ENCODE data around the gene PDXK. TPM values are rescaled to one million over a fixed set of nuclear protein-coding genes. Genes with fewer than 3 reads are reported as not detected.

PDXK gene
- polyA plus RNA-seq, 6 donors from 2014 or later = 28.5 to 46.1 (median 39.2) TPM

DNA sequence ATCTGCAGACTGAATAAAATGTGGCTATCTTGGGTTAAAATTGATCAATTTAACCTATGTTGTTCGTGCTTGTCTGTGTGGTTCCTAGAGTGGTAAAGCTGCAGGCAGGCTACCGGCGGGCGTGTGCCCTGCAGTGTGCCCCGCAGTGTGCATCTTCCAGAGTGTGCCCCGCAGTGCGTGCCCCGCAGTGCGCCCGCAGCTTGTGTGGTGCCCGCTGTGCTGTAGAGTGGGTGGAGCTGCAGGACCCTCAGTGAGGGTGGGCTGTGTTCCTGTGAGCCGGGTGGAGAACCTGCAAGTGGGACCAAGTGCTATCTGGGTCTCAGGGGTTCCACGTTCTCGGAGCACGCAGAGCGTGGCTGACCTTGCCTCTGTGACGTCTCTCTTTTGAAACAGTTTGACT is 81.2 kb downstream of the PDXK start:
- ATAC-seq (ENCODE audit: low read depth in 2 of 2) = no peak
- Mint-ChIP-seq H3K36me3 (peaks cover 0 to 29% of the 10 kb centered on the region in 2 donors), H3K4me3 (peak overlapping the region in 2 of 8 donors; percentile 9 to 30), H3K4me1 (peaks cover 6 to 18% (median 7%) of the 10 kb centered on the region in 3 donors), H3K27ac (no peak overlapping the region), H3K9me3 (no peaks in the 10 kb centered on the region), H3K27me3 (no peaks in the 10 kb centered on the region)
- no peak for DNase-seq

DNA sequence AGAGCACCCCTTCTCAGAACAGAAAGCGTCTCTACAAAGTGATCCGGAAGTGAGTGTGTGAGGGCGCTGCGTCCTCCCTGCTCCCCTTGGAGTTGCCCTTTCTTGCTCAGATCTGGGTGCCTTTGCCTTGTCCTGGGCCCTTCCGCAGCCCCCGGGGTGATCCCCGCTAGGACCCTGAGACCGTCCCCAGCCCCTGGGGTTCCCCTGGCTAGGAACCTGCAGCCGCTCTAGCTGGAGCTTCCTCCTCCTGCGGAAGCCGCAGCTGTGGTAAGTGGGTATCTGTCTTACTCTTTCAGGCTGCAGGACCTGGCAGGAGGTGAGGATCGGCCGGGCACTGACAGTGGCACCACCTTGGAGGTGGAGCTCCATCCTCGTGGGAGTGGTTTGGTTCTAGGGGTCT is 81.6 kb downstream of the PDXK start:
- Mint-ChIP-seq H3K27ac (no peak overlapping the region), H3K36me3 (peaks cover 0 to 29% of the 10 kb centered on the region in 2 donors), H3K9me3 (no peaks in the 10 kb centered on the region), H3K27me3 (no peaks in the 10 kb centered on the region), H3K4me3 (peak overlapping the region in 1 of 8 donors; percentile 9), H3K4me1 (peaks cover 7 to 20% (median 11%) of the 10 kb centered on the region in 3 donors)
- ATAC-seq (ENCODE audit: low read depth in 2 of 2) (no peak), DNase-seq (no peak)

DNA sequence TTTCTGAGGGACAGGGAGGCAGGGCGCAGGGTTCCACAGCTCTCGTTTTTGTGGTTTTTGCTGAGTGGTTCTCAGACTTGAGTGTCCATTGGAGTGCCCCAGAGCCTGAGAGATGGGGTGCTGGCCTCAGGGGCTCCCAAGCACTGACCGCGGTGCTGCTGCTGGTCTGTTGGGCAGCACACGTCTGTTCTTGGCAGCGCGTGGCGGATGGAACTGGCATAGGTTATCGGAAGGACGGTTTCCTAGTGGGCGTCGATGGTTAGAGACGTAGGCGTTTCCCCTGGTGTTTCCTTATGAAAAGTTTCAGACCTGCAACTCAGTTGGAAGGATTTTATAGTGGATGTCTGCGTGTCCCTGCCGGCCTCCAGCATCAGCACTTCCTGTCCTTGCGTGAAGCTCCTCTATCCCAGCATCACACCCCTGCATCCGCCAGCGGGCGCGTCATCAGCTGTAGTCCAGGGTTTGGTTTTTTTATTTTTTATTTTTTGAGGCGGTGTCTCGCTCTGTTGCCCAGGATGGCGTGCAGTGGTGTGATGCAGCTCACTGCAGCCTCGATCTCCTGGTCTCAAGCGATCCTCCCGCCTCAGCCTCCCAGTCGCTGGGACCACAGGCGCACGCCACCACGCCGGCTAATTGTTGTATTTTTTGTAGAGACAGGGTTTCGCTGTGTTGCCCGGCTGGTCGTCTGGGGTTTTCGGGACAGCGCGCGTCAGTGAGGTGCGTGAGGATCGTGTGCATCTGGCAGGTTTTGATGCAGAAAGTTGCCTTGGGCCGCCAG is 82.3 kb downstream of the PDXK start:
- no peak for ATAC-seq (ENCODE audit: low read depth in 2 of 2)
- Mint-ChIP-seq H3K27ac (peak overlapping the region in 1 of 6 donors; percentile 47), H3K4me3 (no peak overlapping the region), H3K9me3 (no peaks in the 10 kb centered on the region), H3K4me1 (peaks cover 13 to 26% (median 17%) of the 10 kb centered on the region in 3 donors), H3K27me3 (no peaks in the 10 kb centered on the region), H3K36me3 (peaks cover 0 to 29% of the 10 kb centered on the region in 2 donors)
- DNase-seq = no peak

DNA sequence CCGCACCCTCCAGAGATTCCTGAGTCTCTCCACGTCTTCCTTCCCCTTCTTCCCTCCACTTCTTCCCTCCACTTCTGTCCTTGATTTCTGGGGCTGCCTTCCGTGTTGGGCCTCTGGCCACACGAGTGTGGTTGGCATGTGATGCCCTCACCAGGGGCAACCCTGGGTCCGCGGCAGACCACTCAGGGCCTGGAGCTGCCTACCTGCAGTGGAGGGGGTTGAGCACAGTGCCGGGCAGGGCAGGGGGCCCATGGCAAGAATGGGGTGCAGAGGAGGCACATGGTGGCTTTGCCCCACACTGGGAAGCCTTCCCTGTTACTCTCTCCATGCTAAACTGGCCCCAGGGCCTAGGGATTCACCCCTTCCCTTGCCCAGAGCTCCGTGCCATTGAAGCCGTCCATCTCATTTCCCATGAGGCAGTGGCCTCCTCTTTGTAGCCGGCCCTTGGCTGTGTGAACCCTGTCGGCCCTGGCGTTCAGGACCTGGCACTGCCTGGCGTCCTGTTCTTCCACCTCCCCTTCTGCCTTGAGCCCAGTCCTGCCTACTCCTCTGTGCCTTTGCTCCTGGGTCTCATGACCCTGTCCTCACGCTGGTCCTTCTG is 83.9 kb downstream of the PDXK start:
- no peak for ATAC-seq (ENCODE audit: low read depth in 2 of 2)
- Mint-ChIP-seq H3K27ac (peak overlapping the region in 3 of 6 donors; percentile 70 to 87 (median 74)), H3K36me3 (peaks cover 0 to 28% of the 10 kb centered on the region in 2 donors), H3K4me3 (no peak overlapping the region), H3K9me3 (no peaks in the 10 kb centered on the region), H3K4me1 (peaks cover 22 to 37% (median 29%) of the 10 kb centered on the region in 3 donors), H3K27me3 (no peaks in the 10 kb centered on the region)
- DNase-seq = no peak

DNA sequence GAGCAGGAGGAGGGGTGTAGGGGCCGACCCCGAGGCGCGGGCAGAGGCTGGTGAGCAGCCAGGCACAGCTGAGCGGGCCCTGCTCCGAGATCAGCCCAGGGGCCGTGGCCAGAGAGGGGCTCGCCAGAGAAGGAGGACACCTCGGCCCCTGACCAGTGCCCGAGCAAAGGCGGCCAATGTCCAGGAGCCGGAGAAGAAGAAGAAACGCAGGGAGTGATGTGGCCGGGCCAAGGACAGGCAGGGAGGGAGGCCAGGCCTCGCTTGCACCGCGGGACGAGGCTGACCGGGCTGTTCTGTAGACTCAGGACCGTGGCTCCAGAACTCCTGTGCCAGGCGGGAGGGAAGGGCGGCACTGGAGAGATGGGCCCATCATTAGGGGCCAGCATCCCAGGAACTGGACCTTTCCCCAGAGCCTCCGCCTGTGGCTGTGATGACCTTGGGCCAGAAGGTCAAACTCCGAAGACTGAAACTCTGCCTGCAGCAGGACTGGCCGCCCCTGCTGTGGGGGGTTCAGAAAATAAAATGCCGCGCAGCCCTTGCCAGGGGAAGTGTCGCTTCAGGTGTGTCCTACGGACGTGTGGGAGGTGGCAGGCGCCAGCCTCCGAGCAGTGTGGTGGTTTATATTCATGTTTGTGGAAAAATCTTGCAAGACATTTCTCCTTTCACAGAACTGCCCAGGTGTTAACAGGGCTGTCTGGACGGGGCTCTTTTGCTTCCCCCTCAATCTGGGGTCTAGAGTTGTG is 84.8 kb downstream of the PDXK start:
- Mint-ChIP-seq H3K4me3 (peak overlapping the region in 2 of 8 donors; percentile 26 to 59), H3K27ac (peak overlapping the region in 5 of 6 donors; percentile 24 to 91 (median 67))

DNA sequence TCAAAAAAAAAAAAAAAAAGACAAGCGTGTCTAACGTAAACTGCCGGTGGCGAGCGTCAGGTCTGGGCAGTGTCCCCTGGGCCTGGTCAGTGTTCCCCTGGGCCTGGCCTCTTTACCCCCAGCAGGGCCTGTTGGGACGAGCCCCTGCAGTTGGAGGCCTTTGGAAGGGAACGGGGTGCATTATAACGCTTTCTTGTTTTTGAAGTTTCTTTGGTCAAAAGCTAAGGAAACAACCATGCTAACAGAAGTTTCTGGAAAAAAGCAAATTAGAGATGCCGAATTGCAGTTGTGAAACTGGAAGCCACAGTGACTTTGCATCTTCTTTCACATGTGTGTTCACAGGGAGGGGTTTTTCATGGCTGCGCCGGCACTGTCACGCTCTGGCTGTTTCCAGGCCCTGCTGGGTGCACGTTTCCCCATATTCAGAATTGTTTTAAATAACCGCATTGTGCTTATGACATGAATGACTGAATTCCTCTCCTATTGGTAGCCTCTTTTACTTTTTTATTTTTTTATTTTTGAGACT is 86.4 kb downstream of the PDXK start:
- H3K4me3 Mint-ChIP-seq = peak overlapping the region; percentile 33 to 92 (median 78)
- DNase-seq = peak; percentile 93
- H3K36me3 Mint-ChIP-seq = peaks cover 0 to 14% of the 10 kb centered on the region in 2 donors
- H3K27ac Mint-ChIP-seq = peak overlapping the region; percentile 76 to 99 (median 95)
- H3K4me1 Mint-ChIP-seq = peaks cover 22 to 42% (median 29%) of the 10 kb centered on the region in 3 donors
- no peaks in the 10 kb centered on the region for H3K9me3 Mint-ChIP-seq
- H3K27me3 Mint-ChIP-seq = no peaks in the 10 kb centered on the region
- ATAC-seq (ENCODE audit: low read depth in 2 of 2) = peak; percentile 99 to 100

More for the DNA sequence above, 84.8 kb downstream of the PDXK start:
- ATAC-seq (ENCODE audit: low read depth in 2 of 2) (no peak), DNase-seq (no peak)
- Mint-ChIP-seq H3K36me3 (peaks cover 0 to 19% of the 10 kb centered on the region in 2 donors), H3K9me3 (no peaks in the 10 kb centered on the region), H3K27me3 (no peaks in the 10 kb centered on the region), H3K4me1 (peaks cover 22 to 37% (median 29%) of the 10 kb centered on the region in 3 donors)

DNA sequence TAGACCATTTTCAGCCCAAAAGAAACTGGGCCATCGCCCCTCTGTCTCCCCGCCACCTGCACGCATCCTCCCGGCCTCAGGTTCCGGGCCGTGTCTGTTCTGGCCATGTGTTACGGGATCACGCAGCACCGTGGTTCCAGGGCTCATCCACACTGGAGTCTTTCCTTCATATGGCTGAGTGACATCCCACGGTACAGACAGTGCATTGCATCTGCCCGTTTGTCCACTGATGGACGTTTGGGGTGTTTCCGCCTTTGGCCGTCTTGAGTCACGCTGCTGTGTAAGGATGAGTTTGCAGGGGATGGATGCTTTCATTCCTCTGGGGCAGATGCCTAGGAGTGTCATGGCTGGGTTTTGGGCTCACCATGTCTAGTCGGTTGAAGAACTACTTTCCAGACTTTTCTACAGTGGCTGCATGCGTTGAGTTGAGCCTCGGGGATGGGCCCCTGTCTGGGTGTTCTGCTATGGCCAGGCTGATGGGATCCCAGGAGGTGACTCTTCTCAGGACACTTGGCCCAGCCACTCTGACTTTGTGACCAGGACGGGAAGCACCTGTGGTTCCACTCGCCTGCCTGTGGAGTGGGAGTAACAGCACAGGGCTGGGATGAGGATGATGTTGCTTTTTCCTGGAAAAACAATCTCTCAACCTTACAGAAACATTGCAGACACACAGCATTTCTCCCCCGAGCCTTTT is 87.2 kb downstream of the PDXK start:
- Mint-ChIP-seq H3K36me3 (peaks cover 0 to 14% of the 10 kb centered on the region in 2 donors), H3K4me3 (peak overlapping the region; percentile 23 to 92 (median 78)), H3K9me3 (no peaks in the 10 kb centered on the region), H3K27ac (peak overlapping the region; percentile 47 to 99 (median 95)), H3K4me1 (peaks cover 28 to 50% (median 35%) of the 10 kb centered on the region in 3 donors), H3K27me3 (peaks cover 0 to 6% (median 0%) of the 10 kb centered on the region in 3 donors)
- DNase-seq = no peak
- no peak for ATAC-seq (ENCODE audit: low read depth in 2 of 2)

DNA sequence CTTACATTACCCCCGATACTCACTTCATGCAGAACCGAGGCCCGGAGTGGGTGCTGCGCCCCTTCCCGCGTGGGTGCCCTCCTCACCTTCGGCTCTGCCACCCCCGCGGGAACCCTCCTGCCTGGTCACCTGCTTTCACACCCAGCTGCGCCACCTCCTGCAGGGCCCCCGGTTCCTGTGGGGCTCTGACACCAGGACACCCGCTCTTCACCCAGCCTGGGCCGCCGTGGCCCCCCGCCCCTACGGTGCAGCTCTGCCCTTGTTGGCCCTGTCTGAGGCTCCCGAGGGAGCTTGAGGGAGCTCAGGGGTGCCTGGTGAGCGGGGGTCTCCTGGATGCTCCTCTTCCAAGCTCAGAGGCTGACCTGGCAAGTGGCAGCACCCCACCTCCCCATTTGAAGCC is 89.4 kb downstream of the PDXK start:
- peaks cover 28 to 58% (median 35%) of the 10 kb centered on the region in 3 donors for H3K4me1 Mint-ChIP-seq
- no peak for DNase-seq
- H3K27me3 Mint-ChIP-seq = peaks cover 0 to 17% (median 6%) of the 10 kb centered on the region in 3 donors
- H3K36me3 Mint-ChIP-seq = peaks cover 0 to 1% of the 10 kb centered on the region in 2 donors
- no peaks in the 10 kb centered on the region for H3K9me3 Mint-ChIP-seq
- peak overlapping the region in 1 of 6 donors; percentile 11 for H3K27ac Mint-ChIP-seq
- no peak for ATAC-seq (ENCODE audit: low read depth in 2 of 2)
- H3K4me3 Mint-ChIP-seq = no peak overlapping the region

DNA sequence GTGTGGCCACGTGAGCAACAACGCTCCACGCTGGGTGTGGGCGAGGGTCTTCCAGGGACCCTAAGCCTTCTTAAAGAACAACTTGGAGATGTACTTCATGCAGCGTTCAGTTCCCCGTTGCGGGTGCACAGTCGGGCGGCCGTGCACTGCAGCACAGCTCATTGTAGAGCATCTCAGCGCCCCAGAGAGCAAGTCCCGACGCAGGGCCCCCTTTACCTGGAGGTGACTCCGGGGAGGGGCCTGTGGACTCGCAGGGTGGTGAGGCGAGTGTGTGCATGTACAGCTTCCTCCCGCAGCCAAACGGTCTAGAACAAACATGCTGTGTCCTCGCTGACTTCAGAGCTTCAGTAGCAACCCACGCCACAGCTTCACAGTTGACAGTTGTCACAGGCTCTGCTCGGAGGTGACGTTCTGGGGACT is 89.9 kb downstream of the PDXK start:
- peaks cover 28 to 53% (median 35%) of the 10 kb centered on the region in 3 donors for H3K4me1 Mint-ChIP-seq
- H3K4me3 Mint-ChIP-seq = no peak overlapping the region
- H3K27me3 Mint-ChIP-seq = peaks cover 0 to 17% (median 6%) of the 10 kb centered on the region in 3 donors
- H3K27ac Mint-ChIP-seq = no peak overlapping the region
- ATAC-seq (ENCODE audit: low read depth in 2 of 2) (no peak), DNase-seq (no peak)
- H3K36me3 Mint-ChIP-seq = no peaks in the 10 kb centered on the region
- no peaks in the 10 kb centered on the region for H3K9me3 Mint-ChIP-seq

DNA sequence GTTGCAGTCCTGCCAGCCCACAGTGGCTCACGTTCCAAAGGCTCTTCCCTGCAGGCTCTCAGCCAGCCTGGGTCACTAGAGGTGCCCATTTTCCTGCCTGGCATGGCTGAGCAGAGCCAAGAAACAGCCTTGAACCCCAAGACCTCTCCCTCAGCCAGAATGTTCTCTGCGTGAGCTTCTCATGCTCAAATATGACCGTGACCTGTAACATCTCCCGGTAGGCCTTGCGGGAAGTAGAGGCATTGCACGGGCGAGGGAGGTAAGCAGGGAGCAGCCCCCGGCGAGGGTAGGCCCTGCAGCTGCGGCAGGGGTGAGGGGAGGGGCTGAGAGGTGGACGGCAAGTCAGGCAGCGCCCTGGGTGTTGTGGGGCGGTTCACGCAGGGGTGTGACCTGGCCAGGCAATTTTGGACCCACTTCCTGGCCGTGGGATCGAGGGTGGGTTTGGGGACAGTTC is 90.4 kb downstream of the PDXK start:
- Mint-ChIP-seq H3K36me3 (no peaks in the 10 kb centered on the region), H3K4me3 (no peak overlapping the region), H3K4me1 (peaks cover 28 to 51% (median 35%) of the 10 kb centered on the region in 3 donors), H3K27ac (peak overlapping the region in 2 of 6 donors; percentile 37 to 56), H3K27me3 (peaks cover 0 to 17% (median 7%) of the 10 kb centered on the region in 3 donors), H3K9me3 (no peaks in the 10 kb centered on the region)
- DNase-seq (no peak), ATAC-seq (ENCODE audit: low read depth in 2 of 2) (no peak)

DNA sequence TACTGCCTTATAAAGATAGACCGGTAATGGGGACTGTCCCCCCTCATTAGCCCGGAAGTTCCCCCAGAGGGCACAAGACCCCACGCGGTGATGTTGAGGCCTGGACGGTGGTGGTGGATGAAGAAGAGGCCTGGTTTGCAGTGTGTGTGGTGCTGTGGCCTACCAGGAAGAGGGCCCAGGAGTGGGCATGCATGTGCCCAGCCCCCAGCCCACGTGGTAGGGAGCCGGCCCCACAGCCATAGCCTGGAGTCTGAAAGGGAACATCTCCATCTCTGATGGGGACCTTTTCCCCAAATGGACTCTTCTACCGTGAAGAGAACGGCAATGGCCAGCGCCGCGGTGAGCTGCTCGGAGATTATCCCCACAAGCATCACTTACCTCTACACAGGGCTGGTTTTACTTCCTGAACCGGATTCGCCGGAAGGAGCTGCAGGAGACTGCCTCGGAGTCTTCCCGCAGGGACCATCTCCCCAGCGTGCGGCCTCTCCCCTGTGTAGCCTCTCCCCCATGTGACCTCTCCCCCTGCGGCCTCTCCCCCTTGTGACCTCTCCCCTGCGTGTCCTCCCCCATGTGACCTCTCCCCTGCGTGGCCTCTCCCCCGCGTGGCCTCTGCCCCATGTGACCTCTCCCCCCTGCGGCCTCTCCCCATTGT is 91.0 kb downstream of the PDXK start:
- ATAC-seq (ENCODE audit: low read depth in 2 of 2) (no peak), DNase-seq (no peak)
- Mint-ChIP-seq H3K9me3 (no peaks in the 10 kb centered on the region), H3K36me3 (no peaks in the 10 kb centered on the region), H3K4me3 (peak overlapping the region in 1 of 8 donors; percentile 2), H3K4me1 (peaks cover 33 to 50% (median 36%) of the 10 kb centered on the region in 3 donors), H3K27me3 (peaks cover 0 to 22% (median 13%) of the 10 kb centered on the region in 3 donors), H3K27ac (peak overlapping the region in 3 of 6 donors; percentile 27 to 81 (median 78))
